CD4-positive, alpha-beta T cell (primary cell): Measurements from ENCODE around the gene ACER2. TPM values are rescaled to one million over a fixed set of nuclear protein-coding genes. Genes with fewer than 3 reads are reported as not detected.

Source experiments
- ATAC-seq: fragments of 200-7000 bp; cut with Tn5 transposase; one replicate; pipeline ENCODE4 v1.10.0; 2022; ENCODE audit warnings: mild to moderate bottlenecking; ENCODE audit not compliant: poor library complexity
- CTCF ChIA-PET: fragments of 350-600 bp; sonication (Branson Sonifier 250); formaldehyde crosslinking; loops from one replicate; lab custom pipeline; 2021; ENCODE audit warnings: antibody characterized with exemption, inconsistent platforms; lab: Charles Lee
- POLR2A ChIA-PET: fragments of 350-600 bp; sonication (Branson Sonifier 250); formaldehyde crosslinking; loops from one replicate; lab custom pipeline; 2021; ENCODE audit warnings: antibody characterized with exemption, inconsistent platforms; lab: Charles Lee
- DNase-seq, 14 experiments: peaks; one replicate each; pipeline ENCODE4 v3.0.0-alpha.2; 2013 to 2020; ENCODE audit warnings: mixed read lengths in 2 of 14
- H3K27ac ChIP-seq, 2 donors: one replicate each; pipeline versions ENCODE4 v1.5.1 to v1.7.0; 2013; ENCODE audit warnings: low read length in 2 of 2, low read depth in 1 of 2, mild to moderate bottlenecking in 1 of 2
- H3K27me3 ChIP-seq, 2 experiments: 1 replicate in 1 of 2; 2 replicates in 1 of 2; pipeline versions ENCODE4 v1.6.1 to v1.7.0; 2013; ENCODE audit warnings: low read length in 2 of 2, control low read depth in 1 of 2, mild to moderate bottlenecking in 1 of 2, moderate library complexity in 1 of 2; ENCODE audit not compliant: insufficient read depth in 2 of 2, control insufficient read depth in 1 of 2
- H3K36me3 ChIP-seq: one replicate; pipeline ENCODE4 v1.6.1; 2013; ENCODE audit warnings: low read length, control low read depth; ENCODE audit not compliant: insufficient read depth
- H3K4me1 ChIP-seq: one replicate; pipeline ENCODE4 v1.6.1; 2013; ENCODE audit warnings: low read length, control low read depth; ENCODE audit not compliant: insufficient read depth
- H3K4me3 ChIP-seq: one replicate; pipeline ENCODE4 v1.5.1; 2013; ENCODE audit warnings: mild to moderate bottlenecking, low read length, moderate library complexity
- H3K9me3 ChIP-seq, 2 experiments: 1 replicate in 1 of 2; 2 replicates in 1 of 2; pipeline versions ENCODE4 v1.6.1 to v1.7.0; 2013; ENCODE audit warnings: low read length in 2 of 2, mild to moderate bottlenecking in 2 of 2, control low read depth in 1 of 2, moderate library complexity in 1 of 2; ENCODE audit not compliant: control insufficient read depth in 1 of 2, insufficient read depth in 1 of 2
- H3K27ac Mint-ChIP-seq: one replicate; pipeline ENCODE4 v1.8.0; 2020; ENCODE audit warnings: mixed read lengths
- H3K27me3 Mint-ChIP-seq: one replicate; pipeline ENCODE4 v1.8.0; 2021; ENCODE audit warnings: mixed read lengths
- H3K36me3 Mint-ChIP-seq: one replicate; pipeline ENCODE4 v1.8.0; 2021; ENCODE audit warnings: low read depth, mixed read lengths
- H3K4me1 Mint-ChIP-seq: one replicate; pipeline ENCODE4 v1.8.0; 2021; ENCODE audit warnings: low read depth, mixed read lengths
- H3K4me3 Mint-ChIP-seq: one replicate; pipeline ENCODE4 v1.8.0; 2020; ENCODE audit warnings: mild to moderate bottlenecking, mixed read lengths
- H3K9me3 Mint-ChIP-seq: one replicate; pipeline ENCODE4 v1.8.0; 2020; ENCODE audit warnings: mixed read lengths
- intact Hi-C, 2 experiments: fragments of 100-400 bp; cut with DNase I in 1 of 2; cut with micrococcal nuclease in 1 of 2; formaldehyde crosslinking; loops; one replicate each; pipeline versions ENCODE4 v1.15.1 to v1.9.0; 2023 to 2025; cut with DNase I, micrococcal nuclease
- total RNA-seq, 174 experiments: library from RNA in 2 of 174; stranded (reverse) in 2 of 174; gene quantifications; one replicate each; pipeline ENCODE4 v1.2.3 and lab custom pipeline; 2021 to 2026
- TF ChIP-seq, protein P1 (sequence below): fragments of 200-600 bp; IDR thresholded peaks from one replicate; pipeline ENCODE4 v1.8.0; 2022; ENCODE audit warnings: antibody characterized with exemption, mild to moderate bottlenecking

ACER2 gene
- total RNA-seq, 2 experiments from 2014 or later = 1.2 to 1.4 TPM

DNA sequence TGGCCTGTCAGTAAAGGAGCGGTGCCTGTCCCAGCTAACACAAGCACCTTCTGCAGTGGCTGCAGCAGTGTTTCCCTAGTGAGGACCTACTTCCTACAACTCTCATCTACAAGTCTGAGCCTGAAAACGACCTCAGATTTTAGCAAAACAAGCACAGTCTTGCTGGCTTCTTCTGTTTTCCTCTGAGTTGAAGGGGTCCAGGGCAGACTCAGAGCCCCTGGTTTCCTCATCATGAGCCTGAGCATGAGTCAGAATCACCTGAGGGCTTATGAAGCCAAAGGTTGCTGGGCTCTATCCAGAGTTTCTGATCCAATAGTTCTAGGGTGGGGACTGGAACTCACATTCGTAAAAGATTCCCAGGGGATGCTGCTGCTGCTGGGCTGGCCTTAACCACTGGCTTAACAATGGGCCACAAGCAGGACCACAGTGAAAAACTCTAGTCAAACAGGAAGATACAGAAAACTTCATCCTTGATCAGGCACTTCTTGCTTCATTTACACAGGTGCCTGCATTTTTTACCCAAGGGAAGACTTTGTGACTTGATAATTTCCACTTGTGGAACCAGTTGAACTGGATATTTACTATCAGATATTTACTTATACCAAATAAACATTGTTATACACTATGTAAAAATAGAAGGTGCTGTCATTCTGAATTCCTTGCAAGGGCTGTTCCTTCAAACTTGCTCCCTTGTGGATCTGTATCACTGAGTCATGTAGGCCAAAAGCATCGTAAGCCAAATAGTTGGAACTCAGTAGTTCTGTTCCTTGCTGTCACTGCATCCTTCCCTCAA is 4.3 kb upstream of the ACER2 start:
- H3K4me1 Mint-ChIP-seq = peaks cover 9% of the 10 kb centered on the region
- H3K9me3 Mint-ChIP-seq = peaks cover 2% of the 10 kb centered on the region
- ATAC-seq (no peak), DNase-seq (no peak)
- intact Hi-C loops = no loop called here
- no peaks in the 10 kb centered on the region for H3K27me3 ChIP-seq
- H3K4me1 ChIP-seq = peaks cover 16% of the 10 kb centered on the region
- H3K9me3 ChIP-seq = no peaks in the 10 kb centered on the region
- H3K36me3 Mint-ChIP-seq = no peaks in the 10 kb centered on the region
- TF ChIP-seq, protein P1, sequence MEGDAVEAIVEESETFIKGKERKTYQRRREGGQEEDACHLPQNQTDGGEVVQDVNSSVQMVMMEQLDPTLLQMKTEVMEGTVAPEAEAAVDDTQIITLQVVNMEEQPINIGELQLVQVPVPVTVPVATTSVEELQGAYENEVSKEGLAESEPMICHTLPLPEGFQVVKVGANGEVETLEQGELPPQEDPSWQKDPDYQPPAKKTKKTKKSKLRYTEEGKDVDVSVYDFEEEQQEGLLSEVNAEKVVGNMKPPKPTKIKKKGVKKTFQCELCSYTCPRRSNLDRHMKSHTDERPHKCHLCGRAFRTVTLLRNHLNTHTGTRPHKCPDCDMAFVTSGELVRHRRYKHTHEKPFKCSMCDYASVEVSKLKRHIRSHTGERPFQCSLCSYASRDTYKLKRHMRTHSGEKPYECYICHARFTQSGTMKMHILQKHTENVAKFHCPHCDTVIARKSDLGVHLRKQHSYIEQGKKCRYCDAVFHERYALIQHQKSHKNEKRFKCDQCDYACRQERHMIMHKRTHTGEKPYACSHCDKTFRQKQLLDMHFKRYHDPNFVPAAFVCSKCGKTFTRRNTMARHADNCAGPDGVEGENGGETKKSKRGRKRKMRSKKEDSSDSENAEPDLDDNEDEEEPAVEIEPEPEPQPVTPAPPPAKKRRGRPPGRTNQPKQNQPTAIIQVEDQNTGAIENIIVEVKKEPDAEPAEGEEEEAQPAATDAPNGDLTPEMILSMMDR = no peak
- H3K27ac Mint-ChIP-seq = no peak overlapping the region
- H3K4me3 Mint-ChIP-seq = no peak overlapping the region
- ChIA-PET CTCF (no interaction called here), POLR2A (no interaction called here)
- H3K36me3 ChIP-seq = no peaks in the 10 kb centered on the region
- no peak overlapping the region for H3K27ac ChIP-seq
- H3K4me3 ChIP-seq = no peak overlapping the region
- H3K27me3 Mint-ChIP-seq = no peaks in the 10 kb centered on the region

DNA sequence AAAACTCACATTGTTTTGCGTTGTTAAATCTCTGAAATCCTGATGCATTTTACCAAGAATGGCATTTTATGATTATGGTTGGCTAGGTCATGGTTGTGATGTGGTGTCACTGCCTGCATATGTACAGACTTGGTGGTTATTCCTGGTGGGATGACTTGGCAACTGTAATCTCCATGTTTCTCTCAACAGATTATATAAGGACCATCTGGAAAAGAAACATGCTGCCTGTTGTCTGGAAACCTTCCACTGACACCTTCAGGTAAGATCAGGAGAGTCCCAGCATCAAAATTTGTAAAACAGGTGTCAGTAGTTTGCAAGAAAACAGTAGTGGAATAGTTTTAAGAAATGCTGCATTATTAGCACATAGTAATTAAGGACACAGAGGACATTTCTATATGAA is 3.0 kb upstream of the ACER2 start:
- POLR2A ChIA-PET = interaction anchor here (0.7 kb wide), 1 partner anchor 304 kb away, joined by 3 read pairs; no protein-coding TSS in a partner anchor
- H3K4me1 Mint-ChIP-seq = peaks cover 18% of the 10 kb centered on the region

DNA sequence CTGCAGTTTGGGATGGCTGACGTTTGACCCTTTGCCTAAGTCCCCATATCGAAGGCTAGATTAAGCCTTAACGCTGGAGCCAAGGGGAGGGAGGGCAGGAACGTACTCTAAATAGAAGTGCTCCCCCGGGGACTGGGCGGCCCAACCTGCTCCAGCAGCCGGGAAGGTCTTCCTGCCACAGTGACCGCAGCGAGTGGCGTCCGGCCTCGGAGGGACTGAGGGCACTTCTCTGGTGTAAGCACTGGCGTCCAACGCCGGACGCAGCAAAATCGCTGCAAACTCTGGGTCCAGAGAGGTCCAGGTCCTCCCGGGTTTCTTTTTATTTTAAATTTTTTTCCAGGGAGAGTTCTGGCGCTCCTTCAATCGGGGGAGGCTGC is 505 bp upstream of the ACER2 start:
- Mint-ChIP-seq H3K9me3 (peaks cover 2% of the 10 kb centered on the region), H3K4me1 (peaks cover 27% of the 10 kb centered on the region), H3K27ac (peak overlapping the region; percentile 66), H3K36me3 (no peaks in the 10 kb centered on the region), H3K27me3 (no peaks in the 10 kb centered on the region), H3K4me3 (peak overlapping the region; percentile 95)
- H3K4me3 ChIP-seq = peak overlapping the region; percentile 82
- no peaks in the 10 kb centered on the region for H3K9me3 ChIP-seq
- intact Hi-C loops = loop anchor here (1.0 kb wide), 1 partner anchor 28 kb away; the partner anchor contains the start of gene RPS6 (in 2 of the 2)
- H3K27ac ChIP-seq = no peak overlapping the region
- DNase-seq = peak in 2 of 14 experiments; percentile 7 to 29
- POLR2A ChIA-PET = interaction anchor here (3.4 kb wide), 1 partner anchor 29 kb away, joined by 32 read pairs; the partner anchor contains the start of gene RPS6
- H3K36me3 ChIP-seq = no peaks in the 10 kb centered on the region
- ATAC-seq = no peak
- TF ChIP-seq, protein P1 = no peak
- no peaks in the 10 kb centered on the region for H3K27me3 ChIP-seq
- H3K4me1 ChIP-seq = peaks cover 27% of the 10 kb centered on the region
- CTCF ChIA-PET = interaction anchor here (1.1 kb wide), 2 partner anchors 12 to 359 kb away, joined by 3 read pairs; partner anchors contain the start of gene RRAGA

More for the DNA sequence above, 3.0 kb upstream of the ACER2 start:
- no peaks in the 10 kb centered on the region for H3K9me3 ChIP-seq
- H3K27me3 Mint-ChIP-seq = no peaks in the 10 kb centered on the region
- CTCF ChIA-PET = interaction anchor here (0.7 kb wide), 1 partner anchor 1669 kb away, joined by 3 read pairs; no protein-coding TSS in a partner anchor
- no peaks in the 10 kb centered on the region for H3K27me3 ChIP-seq
- intact Hi-C loops = no loop called here
- peaks cover 2% of the 10 kb centered on the region for H3K9me3 Mint-ChIP-seq
- no peak overlapping the region for H3K27ac ChIP-seq
- no peaks in the 10 kb centered on the region for H3K36me3 ChIP-seq
- no peaks in the 10 kb centered on the region for H3K36me3 Mint-ChIP-seq
- peak overlapping the region; percentile 21 for H3K4me3 Mint-ChIP-seq
- TF ChIP-seq, protein P1 = no peak
- no peak overlapping the region for H3K4me3 ChIP-seq
- ATAC-seq (no peak), DNase-seq (no peak)
- H3K4me1 ChIP-seq = peaks cover 27% of the 10 kb centered on the region
- H3K27ac Mint-ChIP-seq = no peak overlapping the region
